Measurements from ENCODE around the gene TSNAXIP1.
"Not testable (repeated sequence)": the region's sequence is repeated elsewhere in the genome, so short reads cannot be mapped to it uniquely, and the experiment has no call there.

The TSNAXIP1 gene

DNA sequence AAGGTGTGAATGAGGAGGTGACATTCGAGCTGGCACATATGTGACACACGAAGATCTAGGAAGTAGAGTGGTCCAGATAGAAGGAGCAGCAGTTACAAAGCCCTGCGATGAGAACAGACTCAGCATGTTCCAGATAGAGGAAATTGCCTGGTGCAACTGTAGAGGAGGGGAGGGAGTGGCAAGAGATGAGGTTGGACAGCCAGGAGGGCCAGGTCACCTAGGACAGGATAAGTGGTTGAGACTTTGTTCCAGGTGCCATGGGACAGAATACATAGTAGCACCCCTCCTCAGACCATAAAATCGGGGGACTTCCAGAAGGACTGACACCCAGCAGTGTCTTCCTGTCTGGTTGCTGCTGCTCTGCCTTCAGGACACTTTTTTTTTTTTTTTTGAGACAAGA lies 51.8 kb downstream of the TSNAXIP1 start:
- TF ChIP-seq, protein P1, sequence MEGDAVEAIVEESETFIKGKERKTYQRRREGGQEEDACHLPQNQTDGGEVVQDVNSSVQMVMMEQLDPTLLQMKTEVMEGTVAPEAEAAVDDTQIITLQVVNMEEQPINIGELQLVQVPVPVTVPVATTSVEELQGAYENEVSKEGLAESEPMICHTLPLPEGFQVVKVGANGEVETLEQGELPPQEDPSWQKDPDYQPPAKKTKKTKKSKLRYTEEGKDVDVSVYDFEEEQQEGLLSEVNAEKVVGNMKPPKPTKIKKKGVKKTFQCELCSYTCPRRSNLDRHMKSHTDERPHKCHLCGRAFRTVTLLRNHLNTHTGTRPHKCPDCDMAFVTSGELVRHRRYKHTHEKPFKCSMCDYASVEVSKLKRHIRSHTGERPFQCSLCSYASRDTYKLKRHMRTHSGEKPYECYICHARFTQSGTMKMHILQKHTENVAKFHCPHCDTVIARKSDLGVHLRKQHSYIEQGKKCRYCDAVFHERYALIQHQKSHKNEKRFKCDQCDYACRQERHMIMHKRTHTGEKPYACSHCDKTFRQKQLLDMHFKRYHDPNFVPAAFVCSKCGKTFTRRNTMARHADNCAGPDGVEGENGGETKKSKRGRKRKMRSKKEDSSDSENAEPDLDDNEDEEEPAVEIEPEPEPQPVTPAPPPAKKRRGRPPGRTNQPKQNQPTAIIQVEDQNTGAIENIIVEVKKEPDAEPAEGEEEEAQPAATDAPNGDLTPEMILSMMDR (IDR thresholded peaks at IDR 0.05; ENCODE audit: low read length, missing control alignments) = no peak
- DNase-seq (ENCODE audit: low read depth) = no peak
- no peak overlapping the region for H3K4me3 ChIP-seq (replicated peaks; ENCODE audit: low read depth, low read length)

DNA sequence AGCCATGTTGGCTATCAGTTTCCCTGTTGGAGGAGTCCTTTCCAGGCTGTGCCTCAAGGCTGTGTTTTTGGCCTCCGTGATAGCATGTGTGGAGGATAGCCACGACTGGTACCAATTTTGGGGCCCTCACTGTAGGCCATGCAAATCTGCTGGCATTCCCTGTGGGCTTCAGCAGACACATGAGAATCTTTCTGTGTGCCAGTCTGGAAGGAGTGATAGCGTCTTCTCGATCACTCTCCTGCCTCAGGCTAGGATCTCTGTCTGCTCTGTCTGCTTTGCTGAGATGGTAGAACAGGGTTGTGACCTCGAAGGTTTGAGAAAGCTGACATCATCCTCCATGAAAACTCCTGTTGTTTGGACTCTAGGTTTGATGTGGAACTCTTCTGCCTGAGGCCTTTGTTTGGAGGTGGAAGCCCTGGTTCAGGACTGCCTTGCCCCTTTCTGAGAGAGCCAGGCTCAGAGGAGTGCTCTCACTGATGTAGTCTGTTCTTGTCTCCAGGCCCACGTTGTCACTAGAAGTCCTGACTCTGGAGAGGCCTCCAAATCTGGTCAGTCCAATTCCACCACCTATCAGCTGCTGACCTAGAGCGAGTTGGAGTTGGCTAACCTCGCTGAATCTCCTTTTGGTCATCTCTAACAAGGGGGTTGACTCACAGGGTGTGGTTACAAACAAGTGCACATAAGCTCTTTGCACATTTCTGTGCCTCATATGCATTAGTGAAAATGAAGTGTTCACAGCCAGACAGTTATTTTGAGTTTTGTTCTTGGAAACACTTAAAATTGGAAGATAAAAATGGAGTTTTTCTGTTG lies 54.1 kb downstream of the TSNAXIP1 start:
- TF ChIP-seq, protein P1 (IDR thresholded peaks at IDR 0.05; ENCODE audit: low read length, missing control alignments) = no peak
- H3K4me3 ChIP-seq (replicated peaks; ENCODE audit: low read depth, low read length) = no peak overlapping the region
- no peak for DNase-seq (ENCODE audit: low read depth)

DNA sequence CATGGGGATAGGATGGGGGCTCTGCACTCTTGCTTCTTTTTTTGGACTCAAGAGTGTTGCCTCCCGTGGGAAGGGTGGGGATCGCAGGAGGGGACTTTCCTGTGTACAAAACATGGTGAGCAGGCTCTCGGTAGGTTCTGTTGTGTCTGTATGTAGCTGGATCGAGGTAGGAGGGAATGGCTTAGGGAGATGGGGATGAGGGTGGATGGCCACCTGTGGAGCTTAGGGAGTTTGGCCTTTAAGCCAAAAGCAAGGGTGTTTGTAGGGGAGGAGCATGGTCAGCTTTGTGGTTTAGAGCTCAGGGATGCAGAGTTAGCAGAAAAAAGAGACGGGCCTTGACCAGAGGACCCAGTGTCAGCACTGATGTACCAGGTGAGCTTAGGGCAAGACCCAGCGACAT lies 55.2 kb downstream of the TSNAXIP1 start:
- TF ChIP-seq, protein P1 (IDR thresholded peaks at IDR 0.05; ENCODE audit: low read length, missing control alignments) = no peak
- no peak overlapping the region for H3K4me3 ChIP-seq (replicated peaks; ENCODE audit: low read depth, low read length)
- DNase-seq (ENCODE audit: low read depth) = no peak

DNA sequence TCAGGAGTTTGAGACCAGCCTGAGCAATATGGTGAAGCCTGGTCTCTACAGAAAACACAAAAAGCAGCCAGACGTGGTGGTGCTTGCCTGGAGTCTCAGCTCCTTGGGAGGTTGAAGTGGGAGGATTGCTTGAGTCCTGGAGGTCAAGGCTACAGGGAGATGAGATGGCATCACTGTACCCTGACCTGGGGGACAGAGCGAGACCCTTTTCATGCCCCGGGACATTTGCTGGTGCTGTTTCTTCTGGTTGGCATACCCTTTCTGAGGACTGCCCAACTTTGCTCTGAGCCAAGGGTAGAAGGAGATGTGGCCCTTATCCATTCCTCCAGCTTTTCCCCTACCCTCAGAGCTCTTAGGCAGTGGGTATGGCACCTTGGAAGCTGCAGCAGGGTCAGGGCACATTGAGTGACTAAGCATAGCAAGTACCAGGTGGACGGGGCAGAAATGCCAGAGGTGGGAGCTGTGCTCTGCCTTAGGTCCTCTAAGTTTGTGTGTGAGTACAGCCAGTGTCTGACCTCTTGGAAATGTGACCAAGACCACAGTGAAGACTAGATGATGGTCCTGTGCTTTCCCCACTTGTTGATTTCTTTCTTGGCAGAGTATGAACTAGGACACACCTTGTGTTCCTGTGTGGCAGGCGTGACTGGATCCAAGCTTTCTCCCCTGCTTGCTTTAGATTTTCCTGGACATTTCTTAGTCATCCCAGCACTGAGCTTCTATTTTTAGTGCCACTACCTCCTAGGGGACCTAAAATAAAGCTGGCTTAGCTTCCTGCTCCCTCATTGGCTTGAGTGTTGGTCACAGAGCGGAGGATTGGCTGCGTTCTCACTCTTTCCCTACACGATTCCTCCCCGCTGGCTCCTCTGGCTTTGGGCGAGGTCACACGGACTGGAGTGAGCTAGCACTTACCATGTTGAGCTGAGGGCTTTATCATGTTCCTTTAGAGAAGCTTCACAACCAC lies 56.2 kb downstream of the TSNAXIP1 start:
- TF ChIP-seq, protein P1 (IDR thresholded peaks at IDR 0.05; ENCODE audit: low read length, missing control alignments) = no peak
- H3K4me3 ChIP-seq (replicated peaks; ENCODE audit: low read depth, low read length) = no peak overlapping the region

DNA sequence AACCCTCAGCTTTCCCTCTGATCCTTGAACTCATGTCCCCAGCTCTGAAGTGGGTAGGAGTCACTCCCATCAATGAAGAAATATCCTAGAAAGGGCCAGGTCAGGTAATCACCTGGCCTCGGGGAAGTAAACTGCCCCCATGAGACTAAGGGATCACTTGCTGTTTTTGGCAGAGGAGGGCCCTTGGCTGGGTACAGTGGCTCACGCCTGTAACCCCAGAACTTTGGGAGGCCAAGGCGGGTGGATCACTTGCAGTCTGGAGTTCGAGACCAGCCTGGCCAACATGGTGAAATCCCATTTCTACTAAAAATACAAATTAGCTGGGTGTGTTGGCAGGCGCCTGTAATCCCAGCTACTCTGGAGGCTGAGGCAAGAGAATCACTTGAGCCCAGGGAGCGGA lies 57.4 kb downstream of the TSNAXIP1 start:
- H3K4me3 ChIP-seq (replicated peaks; ENCODE audit: low read depth, low read length); DNase-seq (ENCODE audit: low read depth): not testable (repeated sequence)

More for the DNA sequence above, 56.2 kb downstream of the TSNAXIP1 start:
- peak; percentile 66 for DNase-seq (ENCODE audit: low read depth)

DNA sequence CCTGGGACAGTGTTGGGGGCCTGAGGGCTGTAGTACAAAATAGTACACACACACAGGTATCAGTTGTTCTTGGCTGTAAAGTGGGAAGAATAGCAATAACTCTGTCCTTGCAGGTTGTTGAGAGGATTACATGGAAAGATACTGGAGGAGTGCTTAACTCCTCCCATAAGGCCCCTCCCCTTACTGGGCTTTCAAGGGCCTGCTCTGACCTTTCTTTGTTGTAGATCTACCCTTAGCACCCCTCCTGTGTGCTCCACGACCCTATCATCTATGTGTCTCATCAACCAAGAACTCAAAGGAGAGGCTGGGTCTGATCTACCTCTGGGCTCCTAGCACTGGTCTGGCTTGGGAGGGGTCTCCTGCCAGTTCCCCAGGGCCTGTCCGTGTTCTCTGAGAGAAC lies 57.9 kb downstream of the TSNAXIP1 start:
- no peak overlapping the region for H3K4me3 ChIP-seq (replicated peaks; ENCODE audit: low read depth, low read length)
- TF ChIP-seq, protein P1 (IDR thresholded peaks at IDR 0.05; ENCODE audit: low read length, missing control alignments) = no peak
- no peak for DNase-seq (ENCODE audit: low read depth)

DNA sequence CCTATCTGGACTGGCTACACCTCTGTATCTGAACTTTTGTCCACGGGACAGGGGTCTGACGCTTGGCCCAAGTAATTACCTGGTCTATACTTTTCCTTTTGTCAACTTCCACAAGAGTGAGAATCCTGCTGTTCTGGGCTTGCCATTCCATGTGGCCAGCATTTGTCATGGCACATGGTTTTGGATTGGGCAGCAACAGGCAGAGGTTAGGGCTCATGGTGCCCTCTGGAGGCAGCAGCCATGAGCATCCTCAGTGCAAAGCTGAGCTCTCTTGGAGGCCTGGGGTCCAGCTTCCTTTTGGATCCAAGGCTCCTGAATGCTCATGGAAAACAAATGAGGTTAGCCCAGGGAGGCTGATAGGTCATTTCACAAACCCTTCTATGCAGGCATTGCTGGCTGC lies 58.6 kb downstream of the TSNAXIP1 start:
- peak; percentile 53 for DNase-seq (ENCODE audit: low read depth)
- no peak overlapping the region for H3K4me3 ChIP-seq (replicated peaks; ENCODE audit: low read depth, low read length)
- TF ChIP-seq, protein P1 (IDR thresholded peaks at IDR 0.05; ENCODE audit: low read length, missing control alignments) = peak; percentile 46
